A375 (cell line): ENCODE measurements around the gene TNFRSF19. TPM values are rescaled to one million over a fixed set of nuclear protein-coding genes. Genes with fewer than 3 reads are reported as not detected.

ENCODE experiments used
- total RNA-seq: library from RNA; depleted of rRNA; stranded (reverse); fragments of >200 nt; shearing (Covaris generic); gene quantifications from 2 replicates; pipeline ENCODE4 v1.2.3, GENCODE V29; 2014; rRNA removed

TNFRSF19 gene
- 14.8 and 21.4 TPM in 2 replicates for total RNA-seq

GRCh38 chr13:23570099-23570920, at the start of gene TNFRSF19:
Gene TNFRSF19 (plus strand): TSS chr13:23570412. CDS start chr13:23590184, 19,772 bp downstream.

Other genes starting within 250 kb of the TNFRSF19 start
- gene SACS, start 136.7 kb upstream of the TNFRSF19 start, total RNA-seq: 52.1 and 78.5 TPM in 2 replicates